ENCODE results near the gene CRELD2. TPM values are rescaled to one million over a fixed set of nuclear protein-coding genes. Genes with fewer than 3 reads are reported as not detected.

Gene CRELD2
- total RNA-seq, 2 donors from 2014 or later = 46.1 to 60.1 TPM

DNA sequence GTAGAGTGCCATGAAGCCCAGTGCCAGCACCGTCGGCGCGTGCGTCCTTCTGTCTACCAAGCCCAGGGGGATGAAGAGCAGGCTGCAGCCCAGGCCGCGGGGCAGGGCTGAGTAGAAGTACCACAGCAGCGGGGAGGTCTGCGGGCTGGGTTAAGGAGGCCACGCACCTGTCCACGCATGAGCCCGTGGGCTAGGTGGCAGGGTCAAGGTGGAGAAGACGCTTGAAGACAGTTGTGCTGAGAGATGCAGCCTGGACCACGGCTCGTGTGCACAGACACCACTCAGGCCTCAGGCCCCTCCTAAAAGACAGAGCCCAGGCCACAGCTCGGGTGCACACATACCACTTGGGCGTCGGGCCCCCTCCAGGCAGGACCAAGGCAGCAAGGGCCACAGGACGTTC is 10.6 kb upstream of the CRELD2 start:
- no peaks in the 10 kb centered on the region for H3K4me1 ChIP-seq (ENCODE audit: control insufficient read depth in 1 of 2, low read depth in 2 of 2)
- TF ChIP-seq, protein P1, sequence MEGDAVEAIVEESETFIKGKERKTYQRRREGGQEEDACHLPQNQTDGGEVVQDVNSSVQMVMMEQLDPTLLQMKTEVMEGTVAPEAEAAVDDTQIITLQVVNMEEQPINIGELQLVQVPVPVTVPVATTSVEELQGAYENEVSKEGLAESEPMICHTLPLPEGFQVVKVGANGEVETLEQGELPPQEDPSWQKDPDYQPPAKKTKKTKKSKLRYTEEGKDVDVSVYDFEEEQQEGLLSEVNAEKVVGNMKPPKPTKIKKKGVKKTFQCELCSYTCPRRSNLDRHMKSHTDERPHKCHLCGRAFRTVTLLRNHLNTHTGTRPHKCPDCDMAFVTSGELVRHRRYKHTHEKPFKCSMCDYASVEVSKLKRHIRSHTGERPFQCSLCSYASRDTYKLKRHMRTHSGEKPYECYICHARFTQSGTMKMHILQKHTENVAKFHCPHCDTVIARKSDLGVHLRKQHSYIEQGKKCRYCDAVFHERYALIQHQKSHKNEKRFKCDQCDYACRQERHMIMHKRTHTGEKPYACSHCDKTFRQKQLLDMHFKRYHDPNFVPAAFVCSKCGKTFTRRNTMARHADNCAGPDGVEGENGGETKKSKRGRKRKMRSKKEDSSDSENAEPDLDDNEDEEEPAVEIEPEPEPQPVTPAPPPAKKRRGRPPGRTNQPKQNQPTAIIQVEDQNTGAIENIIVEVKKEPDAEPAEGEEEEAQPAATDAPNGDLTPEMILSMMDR (IDR thresholded peaks at IDR 0.05) = no peak
- peaks cover 34% of the 10 kb centered on the region for H3K36me3 ChIP-seq

DNA sequence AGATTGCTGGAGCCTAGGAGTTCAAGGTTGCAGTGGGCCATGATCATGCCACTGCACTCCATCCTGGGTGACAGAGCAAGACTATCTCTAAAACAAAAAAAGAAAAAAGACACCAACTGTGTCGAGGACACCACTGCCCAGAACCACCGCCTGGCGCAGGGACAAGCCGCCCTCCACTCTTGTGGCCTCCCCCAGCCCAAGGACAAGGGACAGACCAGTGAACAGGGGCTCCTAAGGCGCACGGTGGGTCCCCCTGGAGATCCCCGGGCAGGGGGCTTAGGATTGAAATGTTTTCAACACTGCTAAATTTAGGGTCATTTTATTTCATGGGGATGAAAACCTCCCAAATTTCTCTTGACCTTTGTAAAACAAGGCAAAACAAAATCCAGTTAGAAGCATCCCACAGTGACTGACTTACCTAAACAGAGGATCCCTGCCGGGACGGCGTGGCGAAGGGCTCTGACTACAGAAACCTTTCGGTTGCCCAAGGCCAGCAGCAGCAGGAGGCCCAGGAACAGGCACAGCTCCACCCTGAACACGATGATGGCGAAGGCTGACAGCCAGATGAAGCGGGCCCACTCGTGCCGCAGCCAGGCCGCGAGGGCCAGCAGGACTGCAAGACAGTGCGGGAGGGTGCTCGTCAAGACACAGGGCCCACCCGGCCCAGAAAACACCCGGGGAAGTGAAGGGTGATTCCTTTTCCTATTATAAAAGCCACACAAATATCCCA is 8.8 kb upstream of the CRELD2 start:
- ATAC-seq (ENCODE audit: insufficient number of reproducible peaks, low FRiP score, low read depth) (no peak), DNase-seq (ENCODE audit: low spot score) (no peak)
- Histone ChIP-seq H3K27me3 (replicated peaks; ENCODE audit: insufficient read depth) (no peaks in the 10 kb centered on the region), H3K27ac (no peak overlapping the region), H3K4me1 (ENCODE audit: control insufficient read depth in 1 of 2, low read depth in 2 of 2) (no peaks in the 10 kb centered on the region), H3K4me3 (no peak overlapping the region), H3K9me3 (no peaks in the 10 kb centered on the region), H3K36me3 (peaks cover 28% of the 10 kb centered on the region)
- TF ChIP-seq, protein P1 (IDR thresholded peaks at IDR 0.05) = no peak

More for the DNA sequence above, 10.6 kb upstream of the CRELD2 start:
- H3K4me3 ChIP-seq = no peak overlapping the region
- DNase-seq (ENCODE audit: low spot score) = no peak
- no peak overlapping the region for H3K27ac ChIP-seq
- H3K9me3 ChIP-seq = no peaks in the 10 kb centered on the region
- H3K27me3 ChIP-seq (replicated peaks; ENCODE audit: insufficient read depth) = no peaks in the 10 kb centered on the region
- ATAC-seq (ENCODE audit: insufficient number of reproducible peaks, low FRiP score, low read depth) = no peak

DNA sequence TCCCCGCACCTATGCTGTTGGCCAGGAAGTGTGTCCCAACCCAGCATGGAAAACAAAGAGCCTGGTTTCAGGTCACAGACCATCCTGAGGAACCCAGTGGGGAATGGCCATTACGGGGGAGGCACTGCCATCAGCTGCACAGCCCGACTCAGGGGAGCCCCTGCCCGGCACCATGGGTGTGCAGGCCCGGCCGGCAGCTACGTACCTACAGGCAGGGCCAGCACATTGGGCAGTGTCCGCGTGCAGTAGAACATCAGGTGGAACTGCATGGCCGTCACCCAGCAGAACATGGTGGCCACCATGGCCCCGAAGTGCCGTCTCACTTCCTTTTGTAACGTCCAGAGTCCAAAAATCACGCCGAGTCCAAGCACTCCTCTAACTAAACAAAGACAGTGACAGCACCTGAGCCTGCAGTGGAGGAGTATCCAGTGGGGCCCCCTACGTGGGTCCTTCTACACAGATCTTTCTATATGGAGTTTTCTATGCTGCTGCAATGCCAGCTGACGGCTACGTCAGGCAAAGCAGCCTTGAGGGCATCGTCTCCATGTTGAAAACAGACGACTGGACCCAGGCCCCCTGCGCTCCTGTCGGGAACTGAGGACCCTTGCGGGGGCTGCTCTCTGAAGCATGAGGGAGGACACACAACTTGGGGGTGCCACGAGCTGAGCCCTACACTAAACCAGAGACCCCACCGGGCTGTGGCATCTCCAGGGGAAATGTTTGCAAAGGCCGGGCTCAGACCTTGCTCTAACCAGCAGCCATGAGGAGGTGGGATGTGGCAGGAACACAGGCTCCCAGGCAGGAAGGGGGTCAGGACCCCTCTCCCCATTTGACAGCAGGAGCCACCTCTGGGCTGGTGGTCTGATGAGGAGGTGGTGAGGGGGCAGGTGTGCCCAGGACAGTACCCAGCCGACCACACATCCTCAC is 7.9 kb upstream of the CRELD2 start:
- no peaks in the 10 kb centered on the region for H3K4me1 ChIP-seq (ENCODE audit: control insufficient read depth in 1 of 2, low read depth in 2 of 2)
- H3K36me3 ChIP-seq = peaks cover 28% of the 10 kb centered on the region
- TF ChIP-seq, protein P1 (IDR thresholded peaks at IDR 0.05) = no peak
- DNase-seq (ENCODE audit: low spot score) (no peak), ATAC-seq (ENCODE audit: insufficient number of reproducible peaks, low FRiP score, low read depth) (no peak)
- no peaks in the 10 kb centered on the region for H3K9me3 ChIP-seq
- H3K27me3 ChIP-seq (replicated peaks; ENCODE audit: insufficient read depth) = no peaks in the 10 kb centered on the region
- H3K4me3 ChIP-seq = no peak overlapping the region
- H3K27ac ChIP-seq = no peak overlapping the region

DNA sequence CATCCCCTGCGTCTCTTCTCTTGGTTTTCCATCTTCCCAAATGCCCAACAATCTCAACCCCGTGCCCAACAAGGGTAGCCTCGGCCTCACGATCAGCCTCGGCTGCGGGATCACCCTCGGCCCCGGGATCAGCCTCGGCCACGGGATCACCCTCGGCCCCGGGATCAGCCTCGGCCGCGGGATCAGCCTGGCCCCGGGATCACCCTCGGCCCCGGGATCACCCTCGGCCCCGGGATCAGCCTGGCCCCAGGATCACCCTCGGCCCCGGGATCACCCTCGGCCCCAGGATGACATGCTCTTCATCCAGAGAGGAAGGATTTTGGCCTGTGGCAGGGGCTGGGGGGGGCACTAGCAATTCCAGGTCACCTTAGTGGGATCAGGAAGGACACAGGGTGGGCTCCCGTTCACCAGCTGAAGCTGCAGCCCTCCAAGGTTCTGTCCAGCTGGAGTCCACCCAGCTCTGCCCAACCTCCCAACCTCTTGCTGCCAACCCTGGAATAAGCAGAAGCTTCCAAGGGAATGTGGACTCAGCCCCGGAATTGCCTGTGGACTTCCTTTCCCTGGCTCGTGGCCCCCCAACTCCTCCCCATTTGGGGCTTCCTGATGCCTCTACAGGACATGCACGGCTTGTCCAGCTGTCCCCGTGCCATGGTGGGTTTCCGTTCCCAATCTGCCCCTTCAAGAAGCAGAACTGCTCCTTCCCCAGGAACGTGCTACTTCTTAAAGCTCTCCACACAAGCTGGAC is 6.4 kb upstream of the CRELD2 start:
- Histone ChIP-seq H3K36me3 (peaks cover 27% of the 10 kb centered on the region), H3K27ac (no peak overlapping the region), H3K27me3 (replicated peaks; ENCODE audit: insufficient read depth) (no peaks in the 10 kb centered on the region), H3K9me3 (no peaks in the 10 kb centered on the region), H3K4me1 (ENCODE audit: control insufficient read depth in 1 of 2, low read depth in 2 of 2) (peaks cover 3 to 4% of the 10 kb centered on the region in 2 donors), H3K4me3 (no peak overlapping the region)
- TF ChIP-seq, protein P1 (IDR thresholded peaks at IDR 0.05) = no peak
- DNase-seq (ENCODE audit: low spot score) = no peak
- no peak for ATAC-seq (ENCODE audit: insufficient number of reproducible peaks, low FRiP score, low read depth)
